ENCODE data around the gene S100A16. TPM values are rescaled to one million over a fixed set of nuclear protein-coding genes. Genes with fewer than 3 reads are reported as not detected.

Gene S100A16
- total RNA-seq, 2 experiments from 2014 or later, result not detected

GRCh38 chr1:153624965-153625611, 12.2 kb upstream of the S100A16 start:
- TF ChIP-seq CTCF (conservative IDR thresholded peaks at IDR 0.05; ENCODE audit: low read length), result no peak
- TF ChIP-seq EZH2phosphoT487 (IDR thresholded peaks at IDR 0.05; ENCODE audit: borderline replicate concordance, low read depth, low read length), result no peak
- no peaks in the 10 kb centered on the region for H3K36me3 ChIP-seq (ENCODE audit: insufficient read depth, low read length)
- H2AFZ ChIP-seq (ENCODE audit: low read length), result no peak overlapping the region
- intact Hi-C loops (cut with micrococcal nuclease; ENCODE audit: unreplicated experiment), result no loop called here
- H4K20me1 ChIP-seq (ENCODE audit: insufficient read depth, low read length), result no peaks in the 10 kb centered on the region
- no peaks in the 10 kb centered on the region for H3K9me3 ChIP-seq (ENCODE audit: low read length)
- H3K27ac ChIP-seq (ENCODE audit: low read depth, low read length, poor library complexity, severe bottlenecking), result no peak overlapping the region
- peaks cover 22% of the 10 kb centered on the region for H3K4me1 ChIP-seq (ENCODE audit: insufficient read depth, low read length, poor library complexity, severe bottlenecking)
- ChIA-PET CTCF (ENCODE audit: unreplicated experiment) (no interaction called here), POLR2A (no interaction called here)
- no peak overlapping the region for H3K4me3 ChIP-seq (ENCODE audit: low read depth, low read length, poor library complexity, severe bottlenecking)
- no peaks in the 10 kb centered on the region for H3K9me2 ChIP-seq (ENCODE audit: insufficient read depth, low read length)
- no peak overlapping the region for H3K4me2 ChIP-seq (ENCODE audit: low read length)
- no peak for DNase-seq (ENCODE audit: low spot score)
- no peaks in the 10 kb centered on the region for H3K79me2 ChIP-seq (ENCODE audit: insufficient read depth, low read depth, low read length)
- no TSS peak for BruUV-seq (replicated peaks)

GRCh38 chr1:153623101-153623500, 10.2 kb upstream of the S100A16 start:
- H3K4me1 ChIP-seq (ENCODE audit: insufficient read depth, low read length, poor library complexity, severe bottlenecking), result peaks cover 22% of the 10 kb centered on the region
- no peaks in the 10 kb centered on the region for H3K79me2 ChIP-seq (ENCODE audit: insufficient read depth, low read depth, low read length)
- DNase-seq (ENCODE audit: low spot score), result no peak
- no peak for TF ChIP-seq EZH2phosphoT487 (IDR thresholded peaks at IDR 0.05; ENCODE audit: borderline replicate concordance, low read depth, low read length)
- TF ChIP-seq CTCF (conservative IDR thresholded peaks at IDR 0.05; ENCODE audit: low read length), result no peak
- H2AFZ ChIP-seq (ENCODE audit: low read length), result peak overlapping the region; percentile 57; the same call in 1 of the 2 replicates
- peak overlapping the region; percentile 35; the same call in 1 of the 2 replicates for H3K4me2 ChIP-seq (ENCODE audit: low read length)
- H3K9me3 ChIP-seq (ENCODE audit: low read length), result no peaks in the 10 kb centered on the region
- ChIA-PET CTCF (ENCODE audit: unreplicated experiment) (interaction anchor here (1.1 kb wide), 1 partner anchor 51 kb away, joined by 3 read pairs; no protein-coding TSS in a partner anchor), POLR2A (interaction anchor here (0.7 to 1.2 kb wide), 5 partner anchors 12 to 95 kb away, joined by 3 to 6 read pairs (median 3); no protein-coding TSS in a partner anchor)
- H3K36me3 ChIP-seq (ENCODE audit: insufficient read depth, low read length), result peaks cover 5% of the 10 kb centered on the region; the same call in 1 of the 2 replicates
- intact Hi-C loops (cut with micrococcal nuclease; ENCODE audit: unreplicated experiment), result no loop called here
- no peaks in the 10 kb centered on the region for H3K9me2 ChIP-seq (ENCODE audit: insufficient read depth, low read length)
- H3K4me3 ChIP-seq (ENCODE audit: low read depth, low read length, poor library complexity, severe bottlenecking), result no peak overlapping the region
- no peaks in the 10 kb centered on the region for H4K20me1 ChIP-seq (ENCODE audit: insufficient read depth, low read length)
- BruUV-seq (replicated peaks), result no TSS peak
- no peak overlapping the region for H3K27ac ChIP-seq (ENCODE audit: low read depth, low read length, poor library complexity, severe bottlenecking)

- Histone ChIP-seq H3K4me3 (ENCODE audit: low read depth, low read length, poor library complexity, severe bottlenecking) (no peak overlapping the region), H3K27ac (ENCODE audit: low read depth, low read length, poor library complexity, severe bottlenecking) (no peak overlapping the region), H3K9me3 (ENCODE audit: low read length) (no peaks in the 10 kb centered on the region), H3K36me3 (ENCODE audit: insufficient read depth, low read length) (peaks cover 5% of the 10 kb centered on the region; the same call in 1 of the 2 replicates), H3K79me2 (ENCODE audit: insufficient read depth, low read depth, low read length) (no peaks in the 10 kb centered on the region), H3K4me2 (ENCODE audit: low read length) (no peak overlapping the region), H3K9me2 (ENCODE audit: insufficient read depth, low read length) (no peaks in the 10 kb centered on the region), H3K4me1 (ENCODE audit: insufficient read depth, low read length, poor library complexity, severe bottlenecking) (peaks cover 16% of the 10 kb centered on the region), H2AFZ (ENCODE audit: low read length) (no peak overlapping the region), H4K20me1 (ENCODE audit: insufficient read depth, low read length) (no peaks in the 10 kb centered on the region)
- POLR2A ChIA-PET, result interaction anchor here (1.0 to 1.5 kb wide), 2 partner anchors 8 to 15 kb away, joined by 3 to 4 read pairs; partner anchors contain the start of genes CHTOP and S100A13
- no TSS peak for BruUV-seq (replicated peaks)
- DNase-seq (ENCODE audit: low spot score), result no peak
- CTCF ChIA-PET (ENCODE audit: unreplicated experiment), result interaction anchor here (1.1 kb wide), 1 partner anchor 47 kb away, joined by 5 read pairs; no protein-coding TSS in a partner anchor
- intact Hi-C loops (cut with micrococcal nuclease; ENCODE audit: unreplicated experiment), result no loop called here
- TF ChIP-seq EZH2phosphoT487 (IDR thresholded peaks at IDR 0.05; ENCODE audit: borderline replicate concordance, low read depth, low read length) (no peak), CTCF (conservative IDR thresholded peaks at IDR 0.05; ENCODE audit: low read length) (no peak)
These were observed 6.2 kb upstream of the S100A16 start for GRCh38 chr1:153619171-153619570.
